ENCODE measurements around the gene MXRA8.

MXRA8 gene

DNA sequence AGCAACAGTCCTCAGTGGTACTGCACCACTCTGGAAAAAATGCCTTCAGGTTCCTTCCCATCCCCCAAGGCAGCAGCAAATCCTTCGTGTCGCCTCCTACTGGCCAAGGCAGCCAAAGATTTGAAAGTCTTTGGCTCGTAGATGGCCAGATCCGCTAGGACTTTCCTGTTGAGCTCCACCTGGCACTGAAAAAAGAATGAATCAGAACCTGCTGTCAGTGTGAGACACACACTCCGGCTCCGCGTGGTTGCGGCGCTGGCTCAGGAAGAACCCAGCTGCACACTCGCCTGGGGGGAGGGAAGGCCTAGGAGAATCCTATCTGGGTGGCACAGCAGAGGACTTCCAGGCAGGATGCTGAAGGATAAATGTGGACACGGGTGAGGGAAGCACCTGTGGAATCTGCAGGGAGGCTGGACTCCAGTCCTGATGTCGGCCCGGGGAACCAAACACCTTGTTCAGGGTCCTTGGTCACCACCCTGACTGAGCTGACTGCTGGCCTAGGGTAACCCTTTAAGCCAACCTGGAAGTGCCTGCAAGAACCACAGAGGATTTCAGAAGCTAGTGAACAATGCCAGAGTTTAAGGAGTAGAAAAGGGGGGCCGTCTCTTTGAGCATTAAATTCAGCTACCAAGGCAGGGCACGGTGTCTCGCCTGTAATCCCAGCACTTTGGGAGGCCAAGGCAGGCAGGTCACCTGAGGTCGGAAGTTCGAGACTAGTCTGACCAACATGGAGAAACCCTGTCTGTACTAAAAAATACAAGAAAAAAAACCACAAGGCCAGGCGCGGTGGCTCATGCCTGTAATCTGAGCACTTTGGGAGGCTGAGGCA lies 43.9 kb upstream of the MXRA8 start:
- Histone ChIP-seq H3K9ac (peak overlapping the region in 2 of 11 experiments; percentile 21 to 24; a peak in 4 of 22 replicates), H3K36me3 (peaks cover 60 to 75% (median 68%) of the 10 kb centered on the region in 11 experiments), H3K9me3 (replicated peaks in 1 of 11) (no peaks in the 10 kb centered on the region), H3K4me1 (peaks cover 43 to 72% (median 58%) of the 10 kb centered on the region in 10 experiments), H3K4me3 (no peak overlapping the region), H3K27me3 (no peaks in the 10 kb centered on the region), H3K4me2 (peak overlapping the region in 2 of 11 experiments; percentile 7 to 91; a peak in 2 of 22 replicates), H3K27ac (no peak overlapping the region), H4K20me1 (peaks cover 4 to 83% (median 52%) of the 10 kb centered on the region in 11 experiments; a peak in 21 of 22 replicates)
- TF ChIP-seq Cebpa-rat (IDR thresholded peaks at IDR 0.05): no peak

DNA sequence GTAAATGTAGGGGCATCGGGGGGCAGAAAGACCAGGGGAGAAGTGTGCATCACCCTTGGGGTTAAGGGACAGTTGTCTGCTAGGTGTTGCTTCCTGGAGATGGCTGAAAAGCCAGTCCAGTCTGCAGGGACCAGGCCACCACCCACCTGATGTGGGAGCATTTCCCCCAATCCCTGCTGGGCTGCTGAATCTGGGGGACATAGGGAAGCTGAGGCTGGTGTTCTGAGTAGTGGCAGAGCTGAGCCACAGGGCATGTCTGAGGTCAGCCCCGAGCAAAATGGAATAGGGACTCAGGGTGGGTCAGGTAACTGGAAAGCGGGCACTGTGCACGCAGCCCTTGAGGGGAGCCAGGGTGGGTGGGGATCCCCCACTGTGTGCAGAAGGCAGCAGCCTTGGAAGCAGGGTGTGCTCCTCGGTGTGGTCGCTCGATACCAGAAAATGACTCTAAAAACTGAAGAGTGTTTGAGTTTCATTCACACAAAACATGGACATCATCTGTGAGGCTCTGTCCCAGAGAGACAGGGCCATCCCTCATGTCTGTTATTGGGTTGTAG lies 43.2 kb upstream of the MXRA8 start:
- Histone ChIP-seq H3K4me2 (peak overlapping the region; percentile 89 to 99 (median 96)), H3K9ac (peak overlapping the region in 9 of 11 experiments; percentile 94 to 99 (median 98); a peak in 16 of 22 replicates), H3K27ac (0 out of 22 replicates have a peak overlapping the region, but pooled peaks of 1 of the 11 experiments have one; percentile 97), H4K20me1 (peaks cover 4 to 89% (median 52%) of the 10 kb centered on the region in 11 experiments; a peak in 21 of 22 replicates), H3K36me3 (peaks cover 66 to 83% (median 75%) of the 10 kb centered on the region in 11 experiments), H3K4me1 (peaks cover 47 to 78% (median 63%) of the 10 kb centered on the region in 10 experiments), H3K27me3 (no peaks in the 10 kb centered on the region), H3K9me3 (replicated peaks in 1 of 11) (no peaks in the 10 kb centered on the region), H3K4me3 (peak overlapping the region in 5 of 10 experiments; percentile 83 to 100 (median 98); a peak in 8 of 20 replicates)
- no peak for TF ChIP-seq Cebpa-rat (IDR thresholded peaks at IDR 0.05)

DNA sequence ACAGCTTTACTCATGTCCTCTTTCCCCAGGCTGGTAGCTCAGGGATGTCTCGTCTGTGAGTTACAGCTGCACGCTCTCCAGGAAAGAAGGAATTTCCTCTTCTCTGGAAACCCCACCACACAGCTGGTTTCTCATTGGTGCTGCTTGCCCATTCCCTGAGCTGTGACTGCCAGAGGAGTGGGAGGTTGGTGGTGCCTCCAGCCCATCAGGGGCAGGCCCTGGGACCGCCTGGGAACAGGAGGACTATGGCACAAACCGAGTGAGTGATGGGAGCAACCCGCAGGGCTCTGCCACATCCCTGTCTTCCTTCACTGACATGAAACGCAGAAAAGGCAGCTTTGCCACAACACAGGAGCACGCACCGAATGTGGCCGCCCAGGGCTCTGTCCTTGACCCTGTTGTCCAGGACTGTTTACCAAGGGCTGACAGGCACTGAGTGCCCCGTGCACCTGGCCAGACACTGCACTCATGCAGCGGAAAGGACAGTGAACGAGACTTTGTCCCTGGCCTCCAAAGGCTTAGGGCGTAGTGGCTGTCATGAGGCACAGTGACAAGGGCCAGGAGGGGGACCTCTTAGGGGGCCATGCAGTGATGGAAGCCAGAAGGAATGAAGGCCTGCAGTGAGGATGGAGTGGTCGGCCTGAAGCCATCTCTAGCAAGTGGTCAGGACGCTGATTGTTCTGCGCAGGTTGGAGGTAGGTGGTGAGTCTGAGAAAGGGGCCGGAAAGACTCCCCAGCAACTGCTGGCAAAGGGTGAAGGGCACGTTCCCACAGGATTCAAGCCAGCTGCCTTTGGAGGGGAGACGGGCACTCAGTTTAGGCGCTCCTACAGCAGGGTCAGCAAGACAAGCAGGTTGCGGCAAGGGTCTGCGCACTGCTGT lies 42.5 kb upstream of the MXRA8 start:
- H3K4me1 ChIP-seq: peaks cover 41 to 79% (median 59%) of the 10 kb centered on the region in 10 experiments
- no peak for TF ChIP-seq Cebpa-rat (IDR thresholded peaks at IDR 0.05)
- peaks cover 70 to 83% (median 77%) of the 10 kb centered on the region in 11 experiments for H3K36me3 ChIP-seq

DNA sequence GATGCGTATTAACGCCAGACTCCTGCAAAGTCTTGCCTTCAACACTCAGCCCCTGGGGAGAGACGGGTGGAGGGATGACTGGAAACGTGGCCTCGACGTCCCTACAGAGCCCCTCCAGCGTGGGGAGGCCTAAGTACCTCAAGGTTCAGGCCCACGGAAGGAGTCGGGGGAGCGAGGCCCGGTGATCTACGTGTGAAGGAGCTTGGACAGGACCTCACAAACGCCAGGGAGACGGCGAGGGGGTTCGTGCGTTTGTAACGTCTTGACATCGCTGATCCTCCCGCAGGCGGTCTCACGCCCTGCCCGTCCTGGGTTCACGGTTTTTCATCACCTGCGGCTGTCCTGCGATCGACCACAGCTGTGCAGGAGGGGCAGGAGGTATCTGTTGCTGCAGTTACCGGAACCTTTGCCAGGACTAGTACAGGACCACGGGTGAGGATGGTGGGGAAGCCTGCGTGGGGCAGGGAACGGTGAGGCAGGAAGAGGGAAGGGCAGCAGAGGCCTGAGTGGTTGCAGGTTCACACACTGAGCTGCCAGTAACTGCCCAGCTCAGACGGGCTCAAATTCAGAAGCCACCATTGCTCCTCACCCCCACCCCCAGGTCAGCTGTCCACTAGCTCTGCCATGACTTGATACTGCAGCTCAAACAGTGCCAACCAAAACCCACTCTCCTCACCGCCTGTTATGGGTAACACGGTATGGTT lies 41.7 kb upstream of the MXRA8 start:
- Histone ChIP-seq H3K4me2 (peak overlapping the region; percentile 89 to 99 (median 96)), H3K9ac (peak overlapping the region; percentile 94 to 99 (median 97)), H4K20me1 (peaks cover 13 to 89% (median 58%) of the 10 kb centered on the region in 11 experiments; a peak in 21 of 22 replicates), H3K27ac (peak overlapping the region; percentile 74 to 97 (median 92)), H3K36me3 (peaks cover 70 to 83% (median 77%) of the 10 kb centered on the region in 11 experiments), H3K4me3 (peak overlapping the region; percentile 83 to 100 (median 92)), H3K9me3 (replicated peaks in 1 of 11) (no peaks in the 10 kb centered on the region), H3K27me3 (no peaks in the 10 kb centered on the region), H3K4me1 (peaks cover 33 to 78% (median 53%) of the 10 kb centered on the region in 10 experiments)
- TF ChIP-seq Cebpa-rat (IDR thresholded peaks at IDR 0.05): no peak

More for the DNA sequence above, 42.5 kb upstream of the MXRA8 start:
- H3K27ac ChIP-seq: peak overlapping the region in 10 of 11 experiments; percentile 74 to 97 (median 94); a peak in 16 of 22 replicates
- no peaks in the 10 kb centered on the region for H3K9me3 ChIP-seq (replicated peaks in 1 of 11)
- peak overlapping the region; percentile 83 to 100 (median 92) for H3K4me3 ChIP-seq
- no peaks in the 10 kb centered on the region for H3K27me3 ChIP-seq
- peak overlapping the region; percentile 89 to 99 (median 96) for H3K4me2 ChIP-seq
- H3K9ac ChIP-seq: peak overlapping the region; percentile 94 to 99 (median 97)
- peaks cover 6 to 89% (median 55%) of the 10 kb centered on the region in 11 experiments; a peak in 21 of 22 replicates for H4K20me1 ChIP-seq

DNA sequence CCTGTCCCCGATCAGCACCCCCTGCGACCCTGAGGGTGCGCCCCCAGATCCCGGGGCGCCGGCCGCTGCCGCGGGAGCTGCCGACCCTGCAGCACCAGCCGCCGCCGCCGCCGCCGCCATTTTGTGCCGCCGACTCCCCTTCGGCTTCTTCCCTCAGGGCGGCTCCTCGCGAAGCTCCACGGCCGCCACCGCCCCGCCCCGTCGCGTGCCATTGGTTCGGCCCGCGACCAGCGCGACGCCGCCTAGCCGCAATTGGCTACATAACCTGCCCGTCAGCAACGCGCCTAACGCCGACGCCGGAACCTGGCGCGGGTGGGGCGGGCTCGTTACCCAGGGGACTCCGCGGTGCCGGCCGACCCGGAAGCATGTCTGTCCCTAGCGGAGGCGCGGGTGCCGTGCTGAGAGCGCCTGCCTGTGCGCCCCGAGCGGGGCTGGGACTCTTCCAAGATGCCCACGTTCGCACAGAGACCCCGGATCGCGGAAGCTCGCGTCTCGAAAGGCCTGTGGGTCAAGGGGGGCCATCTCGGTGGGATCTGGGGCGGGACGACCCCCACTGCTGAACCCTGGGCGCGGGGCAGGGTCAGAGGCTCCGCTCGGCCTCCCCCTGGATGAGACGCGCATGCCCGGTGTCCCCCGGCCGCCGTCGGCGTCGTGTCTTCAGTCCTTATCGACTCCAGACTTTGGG lies 41.0 kb upstream of the MXRA8 start, which contains the start of gene CCNL2:
Gene CCNL2 (minus strand): TSS at position 149 of the 685 bp plus-strand sequence. CDS start 29 bp downstream, at position 120.
- H3K36me3 ChIP-seq: peaks cover 70 to 83% (median 77%) of the 10 kb centered on the region in 11 experiments
- TF ChIP-seq Cebpa-rat (IDR thresholded peaks at IDR 0.05): no peak
- no peaks in the 10 kb centered on the region for H3K27me3 ChIP-seq
- H3K9ac ChIP-seq: peak within 1 kb of the TSS; percentile 94 to 99 (median 97)
- H3K4me1 ChIP-seq: peaks cover 31 to 71% (median 48%) of the 10 kb centered on the region in 10 experiments
- peaks cover 13 to 89% (median 59%) of the 10 kb centered on the region in 11 experiments; a peak in 21 of 22 replicates for H4K20me1 ChIP-seq
- H3K27ac ChIP-seq: peak within 1 kb of the TSS; percentile 87 to 97 (median 92)
- no peaks in the 10 kb centered on the region for H3K9me3 ChIP-seq (replicated peaks in 1 of 11)
- H3K4me3 ChIP-seq: peak within 1 kb of the TSS; percentile 83 to 100 (median 92)
- H3K4me2 ChIP-seq: peak within 1 kb of the TSS; percentile 89 to 99 (median 97)

DNA sequence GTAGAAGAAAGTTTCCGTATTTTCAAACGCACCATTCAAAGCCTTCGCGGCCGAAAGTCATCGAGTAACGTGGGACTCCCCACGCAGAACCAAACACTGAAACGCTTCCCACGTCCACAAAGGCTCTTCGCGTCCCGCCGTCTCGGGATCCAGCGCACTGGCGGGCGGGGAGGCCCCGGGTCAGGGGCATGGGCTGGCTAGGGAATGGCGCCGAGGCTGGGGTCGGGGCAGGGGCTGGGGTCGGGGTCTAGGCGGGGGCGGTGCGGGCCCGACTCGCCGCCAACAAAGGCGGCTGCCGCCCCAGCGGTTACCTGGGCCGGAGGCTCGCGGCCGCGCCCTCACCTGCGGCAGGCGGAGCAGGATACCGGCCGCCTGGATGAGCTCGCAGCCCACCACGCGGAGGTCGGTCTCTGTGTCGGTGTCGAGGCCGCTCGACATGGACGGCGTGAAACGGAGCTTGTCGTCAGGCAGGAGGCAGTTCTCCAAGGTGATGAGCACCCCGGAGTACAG lies 40.4 kb upstream of the MXRA8 start:
- no peaks in the 10 kb centered on the region for H3K9me3 ChIP-seq (replicated peaks in 1 of 11)
- H4K20me1 ChIP-seq: peaks cover 13 to 89% (median 62%) of the 10 kb centered on the region in 11 experiments; a peak in 21 of 22 replicates
- H3K27ac ChIP-seq: peak overlapping the region; percentile 87 to 97 (median 92)
- H3K4me2 ChIP-seq: peak overlapping the region; percentile 83 to 98 (median 94)
- TF ChIP-seq Cebpa-rat (IDR thresholded peaks at IDR 0.05): no peak
- H3K36me3 ChIP-seq: peaks cover 71 to 83% (median 78%) of the 10 kb centered on the region in 11 experiments
- H3K4me3 ChIP-seq: peak overlapping the region; percentile 83 to 100 (median 92)
- peak overlapping the region; percentile 94 to 99 (median 97) for H3K9ac ChIP-seq
- H3K4me1 ChIP-seq: peaks cover 31 to 65% (median 45%) of the 10 kb centered on the region in 10 experiments
- no peaks in the 10 kb centered on the region for H3K27me3 ChIP-seq
